Omental fat pad (tissue), 4 donors: ENCODE results near the gene RERE. TPM values are rescaled to one million over a fixed set of nuclear protein-coding genes. Genes with fewer than 3 reads are reported as not detected.
A peak's percentile ranks its signal among the peaks of the same experiment; 100 is the strongest.

ENCODE experiments used
- ATAC-seq: fragments of 150-250 bp; one replicate; pipeline ENCODE4 v1.9.1; 2016; ENCODE audit warnings: mild to moderate bottlenecking, moderate library complexity; ENCODE audit not compliant: low FRiP score
- DNase-seq: peaks from one replicate; pipeline ENCODE4 v3.0.0-alpha.2; 2019; ENCODE audit warnings: low spot score
- CTCF ChIP-seq, 3 donors: fragments of 450-650 bp; IDR thresholded peaks; one replicate each; pipeline ENCODE4 v1.5.1; 2016 to 2017; ENCODE audit warnings: antibody characterized with exemption in 3 of 3, mild to moderate bottlenecking in 3 of 3, moderate library complexity in 2 of 3
- total RNA-seq, 4 donors: library from RNA; depleted of rRNA; stranded (reverse); fragments of >200 nt; gene quantifications; one replicate each; pipeline ENCODE4 v1.1.0, GENCODE V29; 2016

Gene RERE
- total RNA-seq, 4 donors from 2014 or later, result 46.3 to 117 (median 55.4) TPM

GRCh38 chr1:8497210-8497819, 320.1 kb downstream of the RERE start:
- DNase-seq (no peak), ATAC-seq (peak; percentile 89)
- no peak for TF ChIP-seq CTCF (IDR thresholded peaks at IDR 0.05)

GRCh38 chr1:8496473-8496872, 321.0 kb downstream of the RERE start:
- ATAC-seq, result no peak
- DNase-seq, result no peak
- no peak for TF ChIP-seq CTCF (IDR thresholded peaks at IDR 0.05)

- TF ChIP-seq CTCF (IDR thresholded peaks at IDR 0.05), result no peak
- ATAC-seq (peak; percentile 49), DNase-seq (no peak)
These were observed 321.5 kb downstream of the RERE start for GRCh38 chr1:8495928-8496401.

- ATAC-seq (no peak), DNase-seq (no peak)
- TF ChIP-seq CTCF (IDR thresholded peaks at IDR 0.05), result no peak
These were observed 322.8 kb downstream of the RERE start for GRCh38 chr1:8494681-8495080.

DNA sequence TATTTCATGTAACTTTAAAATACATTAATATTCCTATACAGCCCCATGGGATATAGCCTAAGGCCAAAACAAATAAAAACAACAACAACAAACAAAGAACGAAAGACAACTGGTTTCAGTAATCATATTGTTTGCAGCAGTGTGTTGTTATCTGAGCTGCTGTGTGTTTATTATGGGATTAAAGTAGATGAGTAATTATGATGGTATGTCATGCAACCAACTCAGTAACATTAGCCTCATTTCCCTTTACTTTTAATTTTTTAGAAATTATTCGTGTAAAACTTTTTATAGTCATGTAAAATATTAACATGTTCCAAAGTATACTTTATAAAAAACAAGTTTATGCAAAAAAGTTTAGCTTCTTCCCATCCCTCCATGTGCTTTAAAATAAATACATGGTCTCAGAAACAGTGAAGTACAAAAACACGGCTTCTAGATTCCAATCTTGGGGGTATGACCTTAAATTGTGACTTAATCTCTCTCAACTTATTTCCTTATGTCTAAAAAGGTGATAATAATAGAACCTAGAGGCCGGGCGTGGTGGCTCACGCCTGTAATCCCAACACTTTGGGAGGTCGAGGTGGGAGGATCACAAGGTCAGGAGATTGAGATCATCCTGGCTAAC, 323.4 kb downstream of the RERE start:
- ATAC-seq (no peak), DNase-seq (no peak)
- no peak for TF ChIP-seq CTCF (IDR thresholded peaks at IDR 0.05)

GRCh38 chr1:8487249-8487648, 330.2 kb downstream of the RERE start:
- ATAC-seq (no peak), DNase-seq (no peak)

More at GRCh38 chr1:8487249-8487648, 330.2 kb downstream of the RERE start:
- TF ChIP-seq CTCF (IDR thresholded peaks at IDR 0.05), result no peak
